Uterus (tissue), 4 donors: ENCODE measurements around the gene TMEM109. TPM values are rescaled to one million over a fixed set of nuclear protein-coding genes. Genes with fewer than 3 reads are reported as not detected.

Experiments
- DNase-seq, 2 donors: peaks; one replicate each; pipeline ENCODE4 v3.0.0-alpha.2; 2019 to 2020
- H3K27ac ChIP-seq, 2 donors: fragments of 200-600 bp; sonication (generic); 1 replicate in 1 of 2; 2 replicates in 1 of 2; pipeline ENCODE4 v1.5.1; 2016 to 2018
- H3K27me3 ChIP-seq, 2 donors: fragments of 200-600 bp; sonication (generic); one replicate each; pipeline ENCODE4 v1.5.1; 2018 to 2019; ENCODE audit warnings: control low read depth in 1 of 2
- H3K36me3 ChIP-seq, 2 donors: fragments of 200-600 bp; sonication (generic); one replicate each; pipeline ENCODE4 v1.5.1; 2019; ENCODE audit warnings: control low read depth in 1 of 2
- H3K4me1 ChIP-seq, 2 donors: fragments of 200-600 bp; sonication (generic); one replicate each; pipeline ENCODE4 v1.5.1; 2018 to 2019; ENCODE audit warnings: control low read depth in 1 of 2
- H3K4me3 ChIP-seq, 2 donors: fragments of 200-600 bp; sonication (generic); 1 replicate in 1 of 2; 2 replicates in 1 of 2; pipeline ENCODE4 v1.5.1; 2018 to 2019; ENCODE audit warnings: mild to moderate bottlenecking in 1 of 2
- H3K9me3 ChIP-seq, 2 donors: fragments of 200-600 bp; sonication (generic); one replicate each; pipeline ENCODE4 v1.5.1; 2019; ENCODE audit warnings: control low read depth in 1 of 2
- POLR2A ChIP-seq, 2 donors: fragments of 450-650 bp; IDR thresholded peaks; one replicate each; pipeline ENCODE4 v1.6.1; 2016; ENCODE audit warnings: antibody characterized with exemption in 2 of 2, mild to moderate bottlenecking in 1 of 2, moderate library complexity in 1 of 2
- intact Hi-C: fragments of 100-400 bp; cut with DNase I; formaldehyde crosslinking; loops from one replicate; pipeline ENCODE4 v1.15.1; 2023; ENCODE audit warnings: low total_unique reads
- total RNA-seq, 4 donors: library from RNA; depleted of rRNA in 3 of 4; stranded (reverse); fragments of >200 nt in 3 of 4; gene quantifications; one replicate each; pipeline versions ENCODE4 v1.1.0 to v1.2.4, GENCODE V29; 2014 to 2023
- TF ChIP-seq, protein P1 (sequence below), 4 experiments: fragments of 200-600 bp in 2 of 4; fragments of 450-650 bp in 2 of 4; sonication (generic) in 2 of 4; IDR thresholded peaks; one replicate each; pipeline ENCODE4 v1.5.1; 2016 to 2019; ENCODE audit warnings: antibody characterized with exemption in 4 of 4, mild to moderate bottlenecking in 2 of 4, moderate library complexity in 1 of 4
- donor health status: DM: yes; HTN: yes; CAD: no.

Gene TMEM109
- total RNA-seq, 4 donors from 2014 or later = 37.1 to 155 (median 75.3) TPM

DNA sequence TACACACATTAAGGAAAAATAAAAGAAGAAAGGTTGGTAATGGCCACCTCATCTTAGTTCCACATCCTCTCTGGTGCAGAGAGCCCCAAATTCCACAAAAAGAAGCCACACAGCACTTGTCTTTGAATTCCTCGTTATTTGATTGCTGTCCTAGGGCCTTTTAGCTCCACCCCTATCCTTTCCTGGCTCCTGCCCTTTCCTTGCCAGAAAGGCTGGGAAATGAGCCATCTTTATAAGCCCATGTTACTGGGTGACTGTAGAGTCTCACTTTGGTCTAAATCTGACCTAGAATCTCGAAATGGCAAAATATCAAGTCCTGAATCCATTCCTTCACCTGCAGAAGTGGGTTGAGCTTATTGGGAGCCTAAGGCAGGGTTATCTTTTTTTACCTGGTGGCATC lies 6.0 kb downstream of the TMEM109 start:
- intact Hi-C loops = no loop called here
- peaks cover 17 to 24% of the 10 kb centered on the region in 2 donors for H3K4me1 ChIP-seq
- TF ChIP-seq POLR2A (IDR thresholded peaks at IDR 0.05) = no peak
- TF ChIP-seq, protein P1, sequence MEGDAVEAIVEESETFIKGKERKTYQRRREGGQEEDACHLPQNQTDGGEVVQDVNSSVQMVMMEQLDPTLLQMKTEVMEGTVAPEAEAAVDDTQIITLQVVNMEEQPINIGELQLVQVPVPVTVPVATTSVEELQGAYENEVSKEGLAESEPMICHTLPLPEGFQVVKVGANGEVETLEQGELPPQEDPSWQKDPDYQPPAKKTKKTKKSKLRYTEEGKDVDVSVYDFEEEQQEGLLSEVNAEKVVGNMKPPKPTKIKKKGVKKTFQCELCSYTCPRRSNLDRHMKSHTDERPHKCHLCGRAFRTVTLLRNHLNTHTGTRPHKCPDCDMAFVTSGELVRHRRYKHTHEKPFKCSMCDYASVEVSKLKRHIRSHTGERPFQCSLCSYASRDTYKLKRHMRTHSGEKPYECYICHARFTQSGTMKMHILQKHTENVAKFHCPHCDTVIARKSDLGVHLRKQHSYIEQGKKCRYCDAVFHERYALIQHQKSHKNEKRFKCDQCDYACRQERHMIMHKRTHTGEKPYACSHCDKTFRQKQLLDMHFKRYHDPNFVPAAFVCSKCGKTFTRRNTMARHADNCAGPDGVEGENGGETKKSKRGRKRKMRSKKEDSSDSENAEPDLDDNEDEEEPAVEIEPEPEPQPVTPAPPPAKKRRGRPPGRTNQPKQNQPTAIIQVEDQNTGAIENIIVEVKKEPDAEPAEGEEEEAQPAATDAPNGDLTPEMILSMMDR (IDR thresholded peaks at IDR 0.05) = no peak

DNA sequence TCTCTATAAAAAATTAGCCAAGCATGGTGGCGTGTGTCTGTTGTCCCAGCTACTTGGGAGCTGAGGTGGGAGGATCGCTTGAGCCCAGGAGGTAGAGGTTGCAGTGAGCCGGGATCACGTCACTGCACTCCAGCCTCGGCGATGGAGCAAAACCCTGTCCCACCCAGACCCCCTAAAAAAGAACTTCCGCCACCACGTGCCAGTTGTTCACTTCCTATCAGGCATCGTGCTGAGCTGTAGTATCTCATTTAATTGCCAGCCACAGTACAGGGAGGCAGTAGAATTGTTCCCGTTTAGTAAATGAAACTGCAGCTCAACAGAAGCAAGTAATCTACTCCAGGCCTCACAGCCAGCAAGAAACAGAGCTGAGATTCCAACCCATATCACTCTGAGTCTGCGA lies 7.3 kb downstream of the TMEM109 start:
- no peak for DNase-seq
- intact Hi-C loops = no loop called here
- Histone ChIP-seq H3K4me1 (peaks cover 13 to 28% of the 10 kb centered on the region in 2 donors), H3K36me3 (no peaks in the 10 kb centered on the region), H3K9me3 (no peaks in the 10 kb centered on the region), H3K4me3 (no peak overlapping the region), H3K27ac (no peak overlapping the region), H3K27me3 (no peaks in the 10 kb centered on the region)
- no peak for TF ChIP-seq POLR2A (IDR thresholded peaks at IDR 0.05)

More for the DNA sequence above, 6.0 kb downstream of the TMEM109 start:
- no peaks in the 10 kb centered on the region for H3K27me3 ChIP-seq
- H3K4me3 ChIP-seq = no peak overlapping the region
- H3K36me3 ChIP-seq = no peaks in the 10 kb centered on the region
- DNase-seq = no peak
- H3K9me3 ChIP-seq = no peaks in the 10 kb centered on the region
- H3K27ac ChIP-seq = no peak overlapping the region

DNA sequence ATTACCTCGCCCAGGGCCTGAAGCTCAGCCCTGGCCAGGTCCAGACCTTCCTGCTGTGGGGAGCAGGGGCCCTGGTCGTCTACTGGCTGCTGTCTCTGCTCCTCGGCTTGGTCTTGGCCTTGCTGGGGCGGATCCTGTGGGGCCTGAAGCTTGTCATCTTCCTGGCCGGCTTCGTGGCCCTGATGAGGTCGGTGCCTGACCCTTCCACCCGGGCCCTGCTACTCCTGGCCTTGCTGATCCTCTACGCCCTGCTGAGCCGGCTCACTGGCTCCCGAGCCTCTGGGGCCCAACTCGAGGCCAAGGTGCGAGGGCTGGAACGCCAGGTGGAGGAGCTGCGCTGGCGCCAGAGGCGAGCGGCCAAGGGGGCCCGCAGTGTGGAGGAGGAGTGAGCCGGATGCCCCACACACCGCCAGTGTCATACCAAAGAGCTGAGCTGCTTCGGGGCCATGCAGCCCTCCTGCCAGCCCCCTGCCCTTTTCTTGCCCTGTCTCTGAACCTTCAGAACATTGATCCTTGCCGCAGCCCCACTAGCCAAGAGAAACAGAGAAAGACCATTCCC lies 7.9 kb downstream of the TMEM109 start:
- Histone ChIP-seq H3K27ac (no peak overlapping the region), H3K36me3 (no peaks in the 10 kb centered on the region), H3K27me3 (no peaks in the 10 kb centered on the region), H3K4me1 (peaks cover 8 to 23% of the 10 kb centered on the region in 2 donors), H3K4me3 (no peak overlapping the region), H3K9me3 (no peaks in the 10 kb centered on the region)
- intact Hi-C loops = no loop called here
- TF ChIP-seq POLR2A (IDR thresholded peaks at IDR 0.05) = no peak
- TF ChIP-seq, protein P1 (IDR thresholded peaks at IDR 0.05) = no peak
- DNase-seq = no peak

DNA sequence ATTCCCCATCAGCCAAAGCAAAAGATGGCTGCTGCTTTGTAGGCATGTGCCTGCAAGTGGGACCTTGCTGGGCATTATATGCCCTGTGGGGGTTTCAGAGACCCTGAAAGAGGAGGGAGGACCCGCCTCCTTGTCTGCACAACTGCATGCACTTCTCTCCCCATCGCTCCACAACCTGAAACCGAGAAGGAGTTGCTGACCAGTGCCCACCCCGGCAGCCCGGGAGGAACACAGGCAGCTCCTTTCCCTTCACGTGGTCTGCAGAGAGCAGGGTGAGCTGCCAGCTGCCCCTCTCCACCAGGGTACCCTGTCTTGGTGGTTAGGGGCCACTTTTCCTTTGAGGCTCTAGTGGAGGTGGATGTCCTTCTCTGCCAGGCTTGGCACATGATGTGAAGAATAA lies 8.9 kb downstream of the TMEM109 start:
- Histone ChIP-seq H3K4me1 (peaks cover 0 to 21% of the 10 kb centered on the region in 2 donors), H3K9me3 (no peaks in the 10 kb centered on the region), H3K27ac (no peak overlapping the region), H3K27me3 (no peaks in the 10 kb centered on the region), H3K4me3 (no peak overlapping the region), H3K36me3 (no peaks in the 10 kb centered on the region)
- no peak for TF ChIP-seq POLR2A (IDR thresholded peaks at IDR 0.05)
- TF ChIP-seq, protein P1 (IDR thresholded peaks at IDR 0.05) = no peak
- no peak for DNase-seq
- intact Hi-C loops = no loop called here

DNA sequence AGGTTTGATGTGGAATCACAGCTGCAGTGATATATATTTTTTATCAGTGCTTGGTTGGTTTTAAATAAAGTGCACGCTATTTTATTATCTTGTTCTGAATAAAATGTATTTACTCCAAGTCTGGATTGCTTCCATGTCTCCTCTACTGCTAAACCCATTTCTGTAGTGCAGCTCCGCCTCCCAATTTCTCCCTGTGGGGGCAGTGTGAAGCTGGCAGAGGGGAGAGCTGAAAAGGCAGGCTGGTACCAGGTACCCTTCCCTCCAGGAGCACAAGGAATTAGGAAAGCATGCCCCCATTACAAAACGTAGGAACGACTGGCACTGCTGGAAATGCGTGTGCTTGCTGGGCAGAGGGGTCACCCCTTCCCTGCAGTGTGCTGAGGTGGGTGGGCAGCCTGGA lies 9.4 kb downstream of the TMEM109 start:
- Histone ChIP-seq H3K4me1 (peaks cover 0 to 21% of the 10 kb centered on the region in 2 donors), H3K4me3 (no peak overlapping the region), H3K36me3 (no peaks in the 10 kb centered on the region), H3K9me3 (no peaks in the 10 kb centered on the region), H3K27me3 (no peaks in the 10 kb centered on the region), H3K27ac (no peak overlapping the region)
- DNase-seq = no peak
- intact Hi-C loops = no loop called here
- TF ChIP-seq POLR2A (IDR thresholded peaks at IDR 0.05) = no peak
- TF ChIP-seq, protein P1 (IDR thresholded peaks at IDR 0.05) = no peak

DNA sequence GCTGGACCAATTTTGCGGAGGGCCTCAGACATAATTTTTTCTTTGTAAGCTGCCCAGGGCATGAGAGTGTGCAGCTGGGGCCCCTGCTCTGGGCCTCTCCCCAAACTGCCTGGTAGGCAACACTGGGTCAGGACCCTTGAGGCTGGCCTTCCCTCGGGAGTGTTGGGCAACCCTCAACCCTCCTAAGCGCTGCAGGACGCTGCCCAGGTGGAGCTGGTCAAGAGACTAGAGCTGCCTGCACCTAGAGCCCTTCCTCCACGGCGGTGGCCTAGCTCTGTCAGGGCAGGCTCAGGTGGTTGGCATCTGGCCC lies 9.8 kb downstream of the TMEM109 start:
- H3K4me3 ChIP-seq = peak overlapping the region in 1 of 2 donors; percentile 61
- TF ChIP-seq, protein P1 (IDR thresholded peaks at IDR 0.05) = no peak
- no peak for TF ChIP-seq POLR2A (IDR thresholded peaks at IDR 0.05)

More for the DNA sequence above, 9.8 kb downstream of the TMEM109 start:
- Histone ChIP-seq H3K36me3 (no peaks in the 10 kb centered on the region), H3K4me1 (peaks cover 0 to 21% of the 10 kb centered on the region in 2 donors), H3K27ac (no peak overlapping the region), H3K9me3 (no peaks in the 10 kb centered on the region), H3K27me3 (no peaks in the 10 kb centered on the region)
- DNase-seq = no peak
- intact Hi-C loops = no loop called here
